NCI-H526 (cell line): ENCODE measurements around the gene KIF25.

Experiments used
- DNase-seq, 2 experiments: peaks; one replicate each; lab custom pipeline; 2025; lab: John Stamatoyannopoulos, UW

KIF25 gene

DNA sequence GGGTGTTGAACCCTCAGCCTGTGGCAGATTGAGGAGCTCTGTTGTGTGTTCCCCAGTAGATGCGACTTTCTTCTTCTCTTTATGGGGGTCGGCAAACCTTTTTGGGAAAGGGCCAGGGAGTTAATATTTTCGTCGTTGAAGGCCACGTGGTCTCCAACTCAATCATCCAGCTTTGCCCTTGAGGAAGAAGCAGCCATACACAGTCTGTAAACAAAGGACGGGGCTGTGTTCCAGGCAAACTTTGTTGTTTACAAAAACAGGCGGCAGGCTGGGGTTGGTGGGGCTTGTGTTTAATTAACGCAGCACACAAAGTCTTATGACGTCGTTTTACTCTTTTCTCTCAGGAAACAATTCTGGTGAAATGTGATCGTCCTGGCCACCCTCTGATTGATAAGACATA lies 20.2 kb downstream of the KIF25 start:
- DNase-seq: no peak

- DNase-seq: no peak
Measured at GRCh38 chr6:168018664-168019063, 21.2 kb downstream of the KIF25 start.

- DNase-seq: no peak
Measured at GRCh38 chr6:168020242-168020641, 22.8 kb downstream of the KIF25 start.

- DNase-seq: no peak
Measured at GRCh38 chr6:168021581-168021980, 24.1 kb downstream of the KIF25 start.

DNA sequence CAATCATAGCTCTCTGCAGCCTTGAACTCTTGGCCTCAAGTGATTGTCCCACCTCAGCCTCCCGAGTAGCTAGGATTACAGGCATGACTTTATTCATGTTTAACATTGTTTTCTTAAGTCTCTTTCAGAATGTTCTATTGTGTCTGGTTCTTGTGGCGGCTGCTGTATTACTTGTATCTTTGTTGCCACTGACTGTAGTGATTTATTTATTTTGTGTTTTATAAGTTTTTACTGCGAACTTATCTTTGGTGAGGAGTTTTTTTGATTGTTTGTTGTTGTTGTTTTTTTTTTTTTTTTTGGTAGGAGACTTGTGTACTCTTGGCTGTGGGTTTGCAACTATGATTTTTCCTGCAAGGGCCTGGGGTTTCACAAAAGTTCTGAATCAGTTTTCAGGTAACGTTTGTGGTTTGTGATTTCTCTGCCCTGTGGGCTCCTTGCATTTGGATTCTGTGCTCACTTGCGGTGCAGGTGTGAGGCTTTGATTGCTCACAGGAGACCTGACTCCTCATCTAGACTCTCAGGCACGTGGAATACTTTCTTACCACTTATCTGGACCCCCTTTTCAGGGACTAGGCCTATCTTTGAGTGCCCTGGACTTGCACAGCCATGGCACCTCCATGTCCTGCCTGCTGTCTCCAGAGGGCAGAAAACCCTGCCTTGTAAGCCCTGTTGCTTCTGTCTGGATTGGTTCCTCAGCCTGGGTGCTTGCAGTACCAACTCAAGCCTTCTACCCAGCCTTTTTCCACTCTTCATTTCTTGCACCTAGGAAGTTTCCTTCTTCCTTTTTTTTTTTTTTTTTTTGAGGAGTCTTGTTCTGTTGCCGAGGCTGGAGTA lies 25.2 kb downstream of the KIF25 start:
- DNase-seq: no peak

GRCh38 chr6:168024951-168025510 lies 27.6 kb downstream of the KIF25 start:
- DNase-seq: no peak

DNA sequence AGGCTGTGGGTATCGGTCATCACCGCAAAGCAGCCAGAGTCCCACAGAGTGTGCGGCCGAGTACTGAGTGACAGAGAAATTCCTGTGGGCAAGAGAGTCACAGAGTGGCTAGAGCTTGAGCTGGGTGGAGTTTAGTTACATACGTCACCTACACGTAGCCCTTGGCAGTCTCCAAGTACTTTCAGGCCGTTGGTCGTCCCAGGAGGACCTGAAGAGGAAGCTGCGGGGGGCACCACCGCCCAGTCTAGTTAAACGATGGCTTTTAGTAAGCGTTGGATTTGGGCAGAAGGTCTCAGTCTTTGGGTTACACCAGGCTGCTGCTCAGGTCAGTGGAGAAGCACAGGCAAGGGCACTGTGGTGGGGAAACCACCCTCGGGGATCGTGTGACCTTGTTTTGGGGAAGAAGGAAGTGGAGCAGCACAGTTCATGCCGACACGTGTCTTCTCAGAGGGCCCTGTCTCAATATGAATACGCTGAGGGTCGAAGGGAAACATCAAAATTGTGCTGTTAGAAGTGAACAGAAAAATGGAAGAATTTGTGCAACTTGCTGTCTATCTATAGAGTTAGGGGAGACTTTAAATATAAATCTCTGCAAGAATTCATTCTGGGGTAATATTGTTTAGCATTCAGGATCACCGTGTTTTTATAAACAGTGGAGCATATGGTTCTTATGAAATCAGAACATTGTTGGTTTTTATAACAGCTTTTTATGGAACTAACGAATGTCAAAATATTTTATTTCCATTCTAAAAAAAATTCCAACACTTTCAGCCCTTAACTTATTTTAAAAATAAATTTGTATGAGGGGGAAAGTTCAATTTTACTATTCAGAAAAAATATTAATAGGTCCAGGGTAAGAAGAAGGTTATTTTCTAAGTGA lies 28.6 kb downstream of the KIF25 start:
- DNase-seq: no peak

DNA sequence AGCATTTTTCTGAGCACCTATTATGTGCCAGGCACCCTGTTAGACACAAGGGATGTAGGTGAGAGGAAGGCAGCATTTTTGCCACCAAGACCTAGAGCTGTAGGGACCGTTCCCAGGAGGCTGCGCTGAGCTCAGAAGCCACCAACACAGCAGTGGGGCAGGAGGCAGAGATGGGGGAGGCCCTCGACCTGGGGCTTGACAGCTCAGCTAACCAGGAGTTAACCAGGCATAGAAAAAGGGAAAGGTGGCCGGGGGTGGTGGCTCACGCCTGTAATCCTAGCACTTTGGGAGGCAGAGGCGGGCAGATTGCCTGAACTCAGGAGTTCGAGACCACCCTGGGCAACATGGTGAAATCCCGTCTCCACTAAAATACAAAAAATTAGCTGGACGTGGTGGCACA lies 29.5 kb downstream of the KIF25 start:
- no peak for DNase-seq

DNA sequence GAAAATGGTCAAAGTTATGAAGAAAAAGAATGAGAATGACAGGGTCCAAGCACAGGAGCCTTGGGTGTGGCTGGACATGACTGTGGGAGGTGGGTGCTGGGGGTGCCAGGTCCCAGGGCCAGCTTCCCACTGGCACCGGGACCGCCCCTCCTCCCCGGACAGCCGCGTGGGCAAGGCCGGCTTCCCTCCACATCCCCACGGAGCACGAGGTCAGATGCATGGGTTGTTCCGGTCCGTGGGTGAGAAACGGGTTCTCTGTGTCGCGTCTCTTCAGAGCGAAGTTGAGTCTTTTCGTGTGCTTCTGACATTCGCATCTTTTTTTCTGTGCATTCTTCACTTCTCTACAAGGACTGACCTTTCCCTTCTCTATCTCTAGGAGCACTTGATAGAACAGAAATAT lies 30.1 kb downstream of the KIF25 start:
- DNase-seq: no peak

- DNase-seq: no peak
Measured at GRCh38 chr6:168028181-168028580, 30.7 kb downstream of the KIF25 start.

DNA sequence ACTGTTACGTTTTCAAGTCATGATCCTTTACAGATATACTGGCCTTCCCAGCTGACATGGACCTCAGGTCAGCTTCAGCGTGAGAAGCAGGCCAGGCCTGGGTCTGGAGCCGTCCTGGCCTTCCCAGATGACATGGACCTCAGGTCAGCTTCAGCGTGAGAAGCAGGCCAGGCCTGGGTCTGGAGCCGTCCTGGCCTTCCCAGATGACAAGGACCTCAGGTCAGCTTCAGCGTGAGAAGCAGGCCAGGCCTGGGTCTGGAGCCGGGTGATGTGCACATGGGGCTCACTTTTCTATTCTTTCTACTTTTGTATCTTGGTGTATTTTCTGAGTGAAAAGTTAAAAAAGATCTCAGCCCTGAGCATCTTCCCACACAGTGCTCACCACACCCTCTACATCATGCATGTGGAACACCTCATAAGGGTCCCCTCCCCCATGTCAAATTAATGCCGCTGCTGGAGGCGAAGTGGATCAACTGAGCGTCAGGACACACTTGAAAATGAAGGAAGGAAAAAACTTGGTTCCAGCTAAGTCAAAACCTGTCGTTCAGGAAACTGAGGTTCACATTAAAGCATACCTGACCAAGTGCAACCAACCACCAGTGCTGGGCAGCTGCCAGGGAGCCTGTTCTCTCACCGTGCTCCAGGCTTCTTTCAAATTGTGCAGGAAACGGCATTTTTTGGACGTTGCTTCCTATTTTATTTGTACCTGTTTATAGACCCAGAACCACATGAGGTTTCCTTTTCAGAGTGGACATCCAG lies 32.2 kb downstream of the KIF25 start:
- DNase-seq: no peak

DNA sequence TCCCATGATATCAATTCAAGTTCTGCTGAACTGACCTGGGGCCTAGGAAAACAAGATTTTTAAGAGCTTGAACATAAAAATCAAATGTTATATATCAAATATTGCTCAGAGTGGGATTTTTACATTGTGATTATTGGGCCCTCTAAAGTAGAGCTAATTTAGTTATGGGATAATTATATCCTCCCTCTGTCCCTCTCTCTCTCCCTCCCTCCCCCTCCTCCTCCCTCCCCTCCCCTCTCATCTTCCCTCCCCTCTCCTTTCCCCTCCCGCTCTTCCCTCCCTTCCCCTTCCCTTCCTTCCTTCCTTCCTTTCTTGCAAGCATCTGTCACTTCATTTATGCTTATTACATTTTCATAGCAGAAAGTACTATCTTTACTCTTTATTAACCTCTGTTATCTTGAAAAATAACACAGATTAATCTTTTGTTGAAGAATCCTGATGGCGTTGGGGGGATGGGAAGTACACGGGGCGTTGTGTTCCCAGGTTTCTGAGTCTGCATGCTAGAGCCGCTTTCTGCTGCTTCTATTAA lies 32.8 kb downstream of the KIF25 start:
- DNase-seq: no peak

- no peak for DNase-seq
Measured at GRCh38 chr6:168030908-168031307, 33.4 kb downstream of the KIF25 start.

DNA sequence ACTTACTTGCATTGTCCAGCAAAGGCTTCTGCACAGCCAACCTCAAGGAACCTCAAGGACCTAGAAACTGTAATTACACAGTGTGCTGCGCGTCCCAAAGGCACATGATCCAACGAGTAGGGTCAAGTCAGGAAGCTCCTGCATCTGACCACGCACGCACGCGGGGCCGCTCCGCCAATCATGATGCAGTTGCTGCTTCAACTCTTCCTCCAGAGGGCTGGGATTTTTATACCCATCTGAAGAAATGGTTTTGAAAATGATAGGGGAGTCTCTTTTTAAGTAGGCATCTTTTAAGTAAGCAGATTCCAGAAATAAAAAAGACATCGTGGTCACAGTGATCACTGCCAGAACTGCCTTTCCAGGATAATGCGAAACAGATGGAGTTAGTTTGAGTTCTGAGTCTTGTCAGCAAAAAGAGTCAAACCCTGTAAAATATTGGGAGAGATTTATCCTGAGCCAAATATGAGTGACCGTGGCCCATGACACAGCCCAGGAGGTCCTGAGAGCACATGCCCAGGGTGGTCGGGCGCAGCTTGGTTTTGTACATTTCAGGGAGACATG lies 34.0 kb downstream of the KIF25 start:
- DNase-seq: no peak

DNA sequence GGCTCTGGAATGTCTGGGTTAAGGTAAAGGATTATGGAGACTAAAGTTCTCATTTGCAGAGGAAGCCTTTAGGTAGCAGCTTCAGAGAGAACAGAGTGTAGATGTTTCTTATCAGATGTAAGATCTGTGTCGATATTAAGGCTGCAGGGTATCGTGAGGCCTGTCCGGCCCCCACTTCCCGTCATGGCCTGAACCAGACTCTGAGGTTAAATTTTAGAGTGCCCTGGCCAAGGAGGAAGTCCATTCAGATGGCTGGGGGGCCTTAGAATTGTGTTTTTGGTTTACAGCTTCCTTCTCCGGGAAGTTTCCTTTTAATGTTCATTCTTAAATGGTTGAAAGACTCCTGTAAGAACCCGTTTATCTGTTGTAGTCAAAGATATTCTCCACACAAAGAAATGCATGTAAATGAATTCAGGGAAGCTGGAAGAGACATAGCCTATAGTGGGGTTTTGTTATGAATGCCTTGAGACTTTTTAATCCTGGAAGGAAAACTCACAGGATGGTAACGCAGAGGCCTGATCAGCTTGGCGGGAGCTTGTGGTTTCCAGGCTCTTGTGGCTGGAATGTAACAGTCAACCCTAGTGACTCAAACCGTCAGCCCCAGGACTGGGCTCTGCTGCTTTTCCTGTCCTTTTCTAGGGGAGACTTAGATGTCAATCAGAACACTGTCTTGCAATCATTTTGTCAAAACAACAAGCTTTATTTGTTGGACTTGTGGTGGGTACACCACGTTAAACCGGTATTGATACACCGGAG lies 34.7 kb downstream of the KIF25 start:
- no peak for DNase-seq

DNA sequence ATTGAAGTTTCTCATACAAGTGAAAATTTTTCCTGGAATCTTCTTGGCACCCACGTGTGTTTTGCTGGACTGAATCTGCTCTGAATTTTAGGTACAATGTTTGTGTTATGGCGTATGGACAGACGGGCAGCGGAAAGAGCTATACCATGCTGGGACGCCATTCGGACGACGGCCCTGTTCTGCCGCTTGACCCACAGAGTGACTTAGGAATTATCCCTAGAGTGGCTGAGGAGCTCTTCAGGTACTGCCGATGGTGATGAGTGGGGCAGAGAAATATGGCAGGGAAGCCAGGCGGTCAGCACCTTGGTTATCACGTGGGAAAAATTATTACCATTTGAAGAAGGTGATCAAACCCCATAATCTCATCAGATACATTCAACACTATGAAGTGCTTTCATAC lies 36.3 kb downstream of the KIF25 start:
- no peak for DNase-seq

DNA sequence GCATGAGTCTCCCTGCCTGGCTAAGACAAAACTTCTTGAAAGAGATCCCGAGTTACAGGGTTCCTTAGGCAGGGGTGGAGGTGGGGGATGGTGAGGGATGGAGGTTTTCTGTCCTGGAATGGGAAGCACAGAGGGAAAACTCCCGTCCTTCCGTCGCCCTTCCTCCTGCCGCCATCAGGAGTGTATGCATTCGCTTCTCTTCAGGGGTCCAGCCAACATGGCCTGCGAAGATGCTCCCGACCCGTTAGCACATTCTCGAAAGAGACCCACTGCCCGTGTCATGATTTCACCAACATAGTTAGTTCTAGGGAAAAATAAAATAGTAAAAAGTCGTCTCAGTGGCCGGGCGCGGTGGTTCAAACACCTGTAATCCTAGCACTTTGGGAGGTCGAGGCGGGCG lies 37.1 kb downstream of the KIF25 start:
- DNase-seq: no peak

DNA sequence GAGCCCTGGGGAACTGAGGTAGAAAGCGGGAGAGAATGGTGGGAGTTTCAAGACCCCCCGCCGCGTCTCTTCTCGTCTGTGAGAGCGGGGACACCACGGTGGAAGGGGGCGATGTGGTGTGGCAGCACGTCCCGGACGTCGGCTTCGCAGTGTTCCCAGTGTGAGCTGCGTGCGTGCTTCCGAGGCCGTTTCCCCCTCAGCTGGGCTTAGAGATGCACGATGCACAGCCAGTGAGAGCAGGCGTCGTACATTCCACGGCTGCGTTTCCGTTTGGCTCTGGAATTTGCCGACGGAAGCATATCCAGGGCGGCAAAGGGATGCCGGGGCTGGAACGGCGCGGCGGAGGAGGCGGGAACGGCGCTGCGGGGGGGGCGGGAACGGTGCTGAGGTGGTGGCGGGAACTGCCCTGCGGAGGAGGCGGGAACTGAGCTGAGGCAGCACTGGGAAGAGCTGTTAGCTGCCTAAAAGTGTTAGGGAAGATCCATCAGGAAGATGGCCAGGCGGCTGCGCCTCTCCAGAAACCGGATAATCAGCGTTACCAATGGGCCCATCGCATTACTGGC lies 37.7 kb downstream of the KIF25 start:
- DNase-seq: peak; percentile 43 to 91

- DNase-seq: peak in 1 of 2 experiments; percentile 47
Measured at GRCh38 chr6:168035661-168036545, 38.4 kb downstream of the KIF25 start.
